CD4-positive, alpha-beta T cell (primary cell): ENCODE measurements around the gene CTNNA3. TPM values are rescaled to one million over a fixed set of nuclear protein-coding genes. Genes with fewer than 3 reads are reported as not detected.

Experiments
- ATAC-seq: fragments of 200-7000 bp; cut with Tn5 transposase; one replicate; pipeline ENCODE4 v1.10.0; 2022; ENCODE audit warnings: mild to moderate bottlenecking; ENCODE audit not compliant: poor library complexity
- CTCF ChIA-PET: fragments of 350-600 bp; sonication (Branson Sonifier 250); formaldehyde crosslinking; loops from one replicate; lab custom pipeline; 2021; ENCODE audit warnings: antibody characterized with exemption, inconsistent platforms; lab: Charles Lee
- POLR2A ChIA-PET: fragments of 350-600 bp; sonication (Branson Sonifier 250); formaldehyde crosslinking; loops from one replicate; lab custom pipeline; 2021; ENCODE audit warnings: antibody characterized with exemption, inconsistent platforms; lab: Charles Lee
- DNase-seq, 14 experiments: peaks; one replicate each; pipeline ENCODE4 v3.0.0-alpha.2; 2013 to 2020; ENCODE audit warnings: mixed read lengths in 2 of 14
- H3K27ac ChIP-seq, 2 donors: one replicate each; pipeline versions ENCODE4 v1.5.1 to v1.7.0; 2013; ENCODE audit warnings: low read length in 2 of 2, low read depth in 1 of 2, mild to moderate bottlenecking in 1 of 2
- H3K27me3 ChIP-seq, 2 experiments: 1 replicate in 1 of 2; 2 replicates in 1 of 2; pipeline versions ENCODE4 v1.6.1 to v1.7.0; 2013; ENCODE audit warnings: low read length in 2 of 2, control low read depth in 1 of 2, mild to moderate bottlenecking in 1 of 2, moderate library complexity in 1 of 2; ENCODE audit not compliant: insufficient read depth in 2 of 2, control insufficient read depth in 1 of 2
- H3K36me3 ChIP-seq: one replicate; pipeline ENCODE4 v1.6.1; 2013; ENCODE audit warnings: low read length, control low read depth; ENCODE audit not compliant: insufficient read depth
- H3K4me1 ChIP-seq: one replicate; pipeline ENCODE4 v1.6.1; 2013; ENCODE audit warnings: low read length, control low read depth; ENCODE audit not compliant: insufficient read depth
- H3K4me3 ChIP-seq: one replicate; pipeline ENCODE4 v1.5.1; 2013; ENCODE audit warnings: mild to moderate bottlenecking, low read length, moderate library complexity
- H3K9me3 ChIP-seq, 2 experiments: 1 replicate in 1 of 2; 2 replicates in 1 of 2; pipeline versions ENCODE4 v1.6.1 to v1.7.0; 2013; ENCODE audit warnings: low read length in 2 of 2, mild to moderate bottlenecking in 2 of 2, control low read depth in 1 of 2, moderate library complexity in 1 of 2; ENCODE audit not compliant: control insufficient read depth in 1 of 2, insufficient read depth in 1 of 2
- H3K27ac Mint-ChIP-seq: one replicate; pipeline ENCODE4 v1.8.0; 2020; ENCODE audit warnings: mixed read lengths
- H3K27me3 Mint-ChIP-seq: one replicate; pipeline ENCODE4 v1.8.0; 2021; ENCODE audit warnings: mixed read lengths
- H3K36me3 Mint-ChIP-seq: one replicate; pipeline ENCODE4 v1.8.0; 2021; ENCODE audit warnings: low read depth, mixed read lengths
- H3K4me1 Mint-ChIP-seq: one replicate; pipeline ENCODE4 v1.8.0; 2021; ENCODE audit warnings: low read depth, mixed read lengths
- H3K4me3 Mint-ChIP-seq: one replicate; pipeline ENCODE4 v1.8.0; 2020; ENCODE audit warnings: mild to moderate bottlenecking, mixed read lengths
- H3K9me3 Mint-ChIP-seq: one replicate; pipeline ENCODE4 v1.8.0; 2020; ENCODE audit warnings: mixed read lengths
- intact Hi-C, 2 experiments: fragments of 100-400 bp; cut with DNase I in 1 of 2; cut with micrococcal nuclease in 1 of 2; formaldehyde crosslinking; loops; one replicate each; pipeline versions ENCODE4 v1.15.1 to v1.9.0; 2023 to 2025; cut with DNase I, micrococcal nuclease
- total RNA-seq, 174 experiments: library from RNA in 2 of 174; stranded (reverse) in 2 of 174; gene quantifications; one replicate each; pipeline ENCODE4 v1.2.3 and lab custom pipeline; 2021 to 2026
- TF ChIP-seq, protein P1 (sequence below): fragments of 200-600 bp; IDR thresholded peaks from one replicate; pipeline ENCODE4 v1.8.0; 2022; ENCODE audit warnings: antibody characterized with exemption, mild to moderate bottlenecking

Gene CTNNA3
- total RNA-seq, 2 experiments from 2014 or later = 0.80 TPM; not detected in 1

DNA sequence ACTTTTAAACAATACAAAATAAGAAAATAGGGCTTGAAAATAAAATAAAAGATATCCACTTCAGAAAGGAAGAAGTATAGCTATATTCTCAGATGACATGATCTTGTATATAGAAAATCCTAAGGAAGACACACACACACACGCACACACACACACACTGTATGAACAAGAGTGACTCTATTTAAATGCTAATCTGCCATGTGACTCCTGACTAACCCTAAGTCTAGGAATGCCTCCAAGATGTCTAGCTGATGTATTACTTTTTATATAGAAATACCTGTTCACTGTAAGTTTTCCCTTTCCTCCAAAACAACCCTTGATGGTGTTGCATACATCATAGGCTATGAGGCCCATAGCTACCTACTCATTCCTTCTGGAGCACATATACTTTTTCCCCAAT lies 943.3 kb downstream of the CTNNA3 start:
- Mint-ChIP-seq H3K9me3 (peaks cover 4% of the 10 kb centered on the region), H3K4me3 (no peak overlapping the region), H3K4me1 (no peaks in the 10 kb centered on the region), H3K36me3 (no peaks in the 10 kb centered on the region), H3K27ac (no peak overlapping the region), H3K27me3 (no peaks in the 10 kb centered on the region)
- Histone ChIP-seq H3K4me3 (no peak overlapping the region), H3K9me3 (no peaks in the 10 kb centered on the region), H3K4me1 (no peaks in the 10 kb centered on the region), H3K27me3 (no peaks in the 10 kb centered on the region), H3K36me3 (no peaks in the 10 kb centered on the region), H3K27ac (no peak overlapping the region)
- TF ChIP-seq, protein P1, sequence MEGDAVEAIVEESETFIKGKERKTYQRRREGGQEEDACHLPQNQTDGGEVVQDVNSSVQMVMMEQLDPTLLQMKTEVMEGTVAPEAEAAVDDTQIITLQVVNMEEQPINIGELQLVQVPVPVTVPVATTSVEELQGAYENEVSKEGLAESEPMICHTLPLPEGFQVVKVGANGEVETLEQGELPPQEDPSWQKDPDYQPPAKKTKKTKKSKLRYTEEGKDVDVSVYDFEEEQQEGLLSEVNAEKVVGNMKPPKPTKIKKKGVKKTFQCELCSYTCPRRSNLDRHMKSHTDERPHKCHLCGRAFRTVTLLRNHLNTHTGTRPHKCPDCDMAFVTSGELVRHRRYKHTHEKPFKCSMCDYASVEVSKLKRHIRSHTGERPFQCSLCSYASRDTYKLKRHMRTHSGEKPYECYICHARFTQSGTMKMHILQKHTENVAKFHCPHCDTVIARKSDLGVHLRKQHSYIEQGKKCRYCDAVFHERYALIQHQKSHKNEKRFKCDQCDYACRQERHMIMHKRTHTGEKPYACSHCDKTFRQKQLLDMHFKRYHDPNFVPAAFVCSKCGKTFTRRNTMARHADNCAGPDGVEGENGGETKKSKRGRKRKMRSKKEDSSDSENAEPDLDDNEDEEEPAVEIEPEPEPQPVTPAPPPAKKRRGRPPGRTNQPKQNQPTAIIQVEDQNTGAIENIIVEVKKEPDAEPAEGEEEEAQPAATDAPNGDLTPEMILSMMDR = no peak
- intact Hi-C loops = no loop called here
- ATAC-seq (no peak), DNase-seq (no peak)
- CTCF ChIA-PET = no interaction called here
- POLR2A ChIA-PET = no interaction called here

DNA sequence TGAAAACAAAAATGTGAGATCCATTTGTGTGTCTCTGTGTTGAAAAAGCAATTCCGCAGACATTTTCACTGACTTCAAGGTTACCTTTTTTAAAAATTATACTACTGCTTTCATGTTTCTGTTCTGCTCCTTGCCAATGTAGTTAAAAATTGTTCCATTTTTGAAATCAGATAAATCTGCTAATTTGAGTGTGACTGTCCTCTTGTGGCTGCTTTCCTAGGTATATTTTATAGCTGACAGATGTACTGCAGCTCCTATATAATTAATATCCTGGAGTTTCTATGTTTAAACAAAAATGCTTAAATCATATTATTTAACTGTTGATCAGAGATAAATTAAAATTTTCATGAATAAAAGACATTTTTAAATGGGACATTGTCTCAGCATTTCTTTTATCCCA lies 947.8 kb downstream of the CTNNA3 start:
- no peak overlapping the region for H3K27ac Mint-ChIP-seq
- H3K36me3 ChIP-seq = no peaks in the 10 kb centered on the region
- H3K4me1 Mint-ChIP-seq = no peaks in the 10 kb centered on the region
- H3K9me3 ChIP-seq = peaks cover 0 to 5% of the 10 kb centered on the region in 2 experiments
- H3K9me3 Mint-ChIP-seq = peaks cover 4% of the 10 kb centered on the region
- ChIA-PET CTCF (no interaction called here), POLR2A (no interaction called here)
- DNase-seq = no peak
- no peaks in the 10 kb centered on the region for H3K27me3 Mint-ChIP-seq
- no peaks in the 10 kb centered on the region for H3K27me3 ChIP-seq
- TF ChIP-seq, protein P1 = no peak
- H3K27ac ChIP-seq = no peak overlapping the region
- ATAC-seq = no peak
- no peaks in the 10 kb centered on the region for H3K36me3 Mint-ChIP-seq
- intact Hi-C loops = no loop called here
- H3K4me1 ChIP-seq = no peaks in the 10 kb centered on the region
- no peak overlapping the region for H3K4me3 ChIP-seq
- H3K4me3 Mint-ChIP-seq = no peak overlapping the region

DNA sequence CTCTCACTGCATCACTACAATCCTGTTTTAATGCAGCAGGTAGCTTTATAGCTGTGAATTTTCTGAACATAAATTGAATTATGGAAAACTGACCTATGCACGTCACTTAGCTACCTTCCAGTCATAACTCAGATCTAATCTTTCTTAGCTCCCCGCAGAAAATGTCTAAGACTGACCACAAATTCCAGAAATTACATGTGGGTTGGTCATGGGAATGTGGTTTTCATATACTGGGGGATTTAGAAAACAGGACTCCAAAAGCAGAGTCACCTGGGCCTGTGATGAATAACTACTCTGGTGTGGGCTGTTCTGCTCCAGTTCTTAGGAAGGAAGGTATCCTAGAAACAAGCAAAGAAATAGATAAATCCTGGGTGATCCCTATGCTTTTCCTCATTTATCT lies 948.5 kb downstream of the CTNNA3 start:
- Mint-ChIP-seq H3K27me3 (no peaks in the 10 kb centered on the region), H3K4me1 (no peaks in the 10 kb centered on the region), H3K27ac (no peak overlapping the region), H3K4me3 (no peak overlapping the region), H3K36me3 (no peaks in the 10 kb centered on the region), H3K9me3 (peaks cover 4% of the 10 kb centered on the region)
- intact Hi-C loops = no loop called here
- Histone ChIP-seq H3K27me3 (no peaks in the 10 kb centered on the region), H3K27ac (no peak overlapping the region), H3K9me3 (peaks cover 0 to 5% of the 10 kb centered on the region in 2 experiments), H3K4me1 (no peaks in the 10 kb centered on the region), H3K36me3 (no peaks in the 10 kb centered on the region), H3K4me3 (no peak overlapping the region)
- CTCF ChIA-PET = no interaction called here
- POLR2A ChIA-PET = no interaction called here
- ATAC-seq (no peak), DNase-seq (no peak)
- TF ChIP-seq, protein P1 = no peak
